ENCODE measurements around the gene TLE1.
"Not testable (repeated sequence)": the region's sequence is repeated elsewhere in the genome, so short reads cannot be mapped to it uniquely, and the experiment has no call there.

GRCh38 chr9:81730498-81730897, 41.2 kb upstream of the TLE1 start:
- not testable (repeated sequence) for TF ChIP-seq GABPB2 (CRISPR knock-in tag; conservative IDR thresholded peaks at IDR 0.05); ZNF699 (CRISPR knock-in tag; IDR thresholded peaks at IDR 0.05; ENCODE audit: insufficient replicate concordance); KLF13 (tag; IDR thresholded peaks at IDR 0.05; ENCODE audit: borderline replicate concordance, low read depth); PRDM10 (IDR thresholded peaks at IDR 0.05; ENCODE audit: partially characterized antibody); CBX2 (IDR thresholded peaks at IDR 0.05; ENCODE audit: insufficient read depth, low read length, poor library complexity, severe bottlenecking); NFATC3 (IDR thresholded peaks at IDR 0.05); GTF2F1 (IDR thresholded peaks at IDR 0.05; ENCODE audit: low read depth, low read length); PHF20 (IDR thresholded peaks at IDR 0.05; ENCODE audit: partially characterized antibody); ZNF212 (CRISPR knock-in tag; IDR thresholded peaks at IDR 0.05)
